Karpas-422 (cell line): ENCODE results near the gene EPHA1. TPM values are rescaled to one million over a fixed set of nuclear protein-coding genes. Genes with fewer than 3 reads are reported as not detected.
"Not testable (repeated sequence)": the region's sequence is repeated elsewhere in the genome, so short reads cannot be mapped to it uniquely, and the experiment has no call there.

Experiments used
- DNase-seq: peaks from one replicate; pipeline ENCODE4 v3.0.0-alpha.2; 2015
- H2AFZ ChIP-seq: fragments of 200-600 bp; sonication (generic); 2 replicates; pipeline ENCODE4 v1.6.1; 2014; ENCODE audit warnings: antibody characterized with exemption, low read length, mixed read lengths
- H3K27ac ChIP-seq: fragments of 200-600 bp; sonication (generic); 2 replicates; pipeline ENCODE4 v1.5.1; 2014; ENCODE audit warnings: mild to moderate bottlenecking, low read length, moderate library complexity
- H3K27me3 ChIP-seq: fragments of 200-600 bp; sonication (generic); 2 replicates; pipeline ENCODE4 v1.6.1; 2014; ENCODE audit warnings: low read length, mixed read lengths
- H3K36me3 ChIP-seq: fragments of 200-600 bp; sonication (generic); 2 replicates; pipeline ENCODE4 v1.6.1; 2014; ENCODE audit warnings: low read length, mixed read lengths; ENCODE audit not compliant: insufficient read depth
- H3K4me1 ChIP-seq: fragments of 200-600 bp; sonication (generic); 2 replicates; pipeline ENCODE4 v1.6.1; 2014; ENCODE audit warnings: mild to moderate bottlenecking, low read length, mixed read lengths
- H3K4me2 ChIP-seq: fragments of 200-600 bp; sonication (generic); 2 replicates; pipeline ENCODE4 v1.6.1; 2014; ENCODE audit warnings: low read length, low read depth, mild to moderate bottlenecking; ENCODE audit not compliant: poor library complexity, severe bottlenecking
- H3K4me3 ChIP-seq: fragments of 200-600 bp; sonication (generic); 2 replicates; pipeline ENCODE4 v1.5.1; 2014; ENCODE audit warnings: mild to moderate bottlenecking, antibody characterized with exemption, low read length, mixed read lengths
- H3K79me2 ChIP-seq: fragments of 200-600 bp; sonication (generic); 2 replicates; pipeline ENCODE4 v1.6.1; 2014; ENCODE audit warnings: mild to moderate bottlenecking, low read length, mixed read lengths
- H3K9ac ChIP-seq: fragments of 200-600 bp; sonication (generic); 2 replicates; pipeline ENCODE4 v1.6.0; 2014; ENCODE audit warnings: low read length
- H3K9me2 ChIP-seq: fragments of 200-600 bp; sonication (generic), shearing (Covaris generic); replicated peaks from 2 replicates; pipeline ENCODE4 v1.6.0; 2014; ENCODE audit warnings: mild to moderate bottlenecking, low read length, moderate library complexity; ENCODE audit not compliant: insufficient read depth
- H3K9me3 ChIP-seq: fragments of 300-700, 200-600 bp; sonication (generic); 2 replicates; pipeline ENCODE4 v1.6.1; 2014; ENCODE audit warnings: low read length, mixed read lengths
- H4K20me1 ChIP-seq: fragments of 200-600 bp; sonication (generic); 2 replicates; pipeline ENCODE4 v1.6.1; 2014; ENCODE audit warnings: mild to moderate bottlenecking, antibody characterized with exemption, low read length, low read depth; ENCODE audit not compliant: insufficient read depth
- total RNA-seq: library from RNA; depleted of rRNA; stranded (reverse); fragments of >200 nt; shearing (Covaris generic); gene quantifications from 2 replicates; pipeline ENCODE4 v1.2.3, GENCODE V29; 2014; ENCODE audit warnings: low replicate concordance

Gene EPHA1
- total RNA-seq, 1 experiment from 2014 or later = not detected

DNA sequence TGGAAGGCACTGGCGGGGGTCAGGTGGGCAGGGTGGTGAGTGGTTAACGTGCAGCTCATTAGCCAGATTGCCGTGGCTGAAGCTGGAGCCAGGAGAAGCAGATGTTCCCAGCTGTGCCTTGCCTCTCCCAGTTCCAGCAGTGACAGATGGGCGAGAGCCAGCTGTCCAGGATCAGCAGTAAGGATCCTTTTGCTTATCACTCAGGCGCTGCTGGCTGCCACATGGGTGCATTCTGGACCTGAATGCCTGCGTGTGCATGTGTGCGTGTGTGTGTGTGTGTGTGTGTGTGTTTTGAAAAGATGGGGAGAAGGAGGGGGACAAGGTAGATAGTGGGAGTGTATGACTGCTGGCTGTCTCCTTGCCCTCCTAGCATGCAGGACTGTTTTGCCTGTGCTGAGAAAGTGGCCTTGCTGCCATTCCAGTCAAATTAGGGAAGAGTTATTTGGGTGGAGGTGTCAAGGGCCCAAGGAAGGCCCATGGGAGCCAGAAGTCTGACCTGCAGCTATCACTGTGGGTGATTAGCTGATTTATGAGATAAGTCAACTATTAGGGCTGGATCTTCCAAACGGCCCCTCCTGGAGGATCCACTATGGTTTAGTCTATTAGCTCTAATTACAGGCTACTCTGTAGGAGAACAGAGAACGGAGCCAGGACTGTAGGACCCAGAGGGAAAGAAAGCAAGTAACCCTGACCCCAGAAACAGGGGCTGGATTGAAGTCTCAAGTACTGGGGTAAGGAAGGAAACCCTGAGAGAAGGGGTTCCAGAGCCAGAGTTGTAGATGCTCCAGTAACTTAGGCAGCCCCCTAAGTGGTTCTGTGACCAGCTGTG lies 3.3 kb downstream of the EPHA1 start:
- DNase-seq = no peak
- no peak overlapping the region for H2AFZ ChIP-seq
- no peaks in the 10 kb centered on the region for H3K79me2 ChIP-seq
- H3K9ac ChIP-seq = no peak overlapping the region
- H3K4me2 ChIP-seq = no peak overlapping the region
- H3K9me2 ChIP-seq = no peaks in the 10 kb centered on the region
- H3K36me3 ChIP-seq = no peaks in the 10 kb centered on the region
- H4K20me1 ChIP-seq = no peaks in the 10 kb centered on the region
- H3K27ac ChIP-seq = no peak overlapping the region
- no peaks in the 10 kb centered on the region for H3K9me3 ChIP-seq
- H3K27me3 ChIP-seq = no peaks in the 10 kb centered on the region
- H3K4me3 ChIP-seq = no peak overlapping the region
- peaks cover 3% of the 10 kb centered on the region for H3K4me1 ChIP-seq

DNA sequence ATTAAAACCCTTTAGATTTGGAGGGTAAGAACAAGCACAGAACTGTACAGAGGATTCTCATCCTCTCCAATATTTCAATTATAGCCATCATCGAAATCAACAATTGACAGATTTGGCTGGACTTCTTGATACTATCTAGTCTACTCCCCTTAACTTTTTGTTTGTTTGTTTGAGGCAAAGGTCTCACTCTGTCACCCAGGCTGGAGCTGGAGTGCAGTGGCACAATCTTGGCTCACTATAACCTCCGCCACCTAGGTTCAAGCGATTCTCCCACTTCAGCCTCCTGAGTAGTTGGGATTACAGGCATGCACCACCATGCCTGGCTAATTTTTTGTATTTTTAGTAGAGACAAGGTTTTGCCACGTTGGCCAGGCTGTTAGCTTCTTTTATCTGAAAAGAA lies 6.4 kb downstream of the EPHA1 start:
- not testable (repeated sequence) for H2AFZ ChIP-seq, H4K20me1 ChIP-seq, H3K9ac ChIP-seq, H3K27me3 ChIP-seq, H3K36me3 ChIP-seq, DNase-seq, H3K4me3 ChIP-seq, H3K79me2 ChIP-seq, H3K4me2 ChIP-seq, H3K4me1 ChIP-seq, H3K9me2 ChIP-seq, H3K27ac ChIP-seq, H3K9me3 ChIP-seq

DNA sequence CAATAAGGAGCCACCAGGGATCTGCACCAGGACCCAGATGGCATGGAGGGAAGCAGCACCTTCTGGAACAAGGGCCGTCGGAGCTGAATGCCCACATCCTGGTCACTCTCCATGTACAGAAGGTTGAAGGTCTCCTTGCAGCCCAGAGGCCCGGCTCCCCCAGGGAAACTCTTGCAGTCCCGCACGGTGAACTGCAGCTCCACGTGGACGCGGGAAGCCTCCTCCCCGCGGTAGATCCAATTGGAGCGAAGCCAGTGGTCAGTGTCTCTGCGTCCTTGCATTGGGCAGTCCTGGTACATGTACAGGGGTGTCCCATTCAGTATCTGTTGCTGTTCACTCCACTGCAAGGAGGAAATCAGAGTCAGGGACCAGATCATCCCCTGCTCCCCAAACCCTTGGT lies 7.4 kb downstream of the EPHA1 start:
- Histone ChIP-seq H3K9me3 (no peaks in the 10 kb centered on the region), H3K9me2 (no peaks in the 10 kb centered on the region), H3K36me3 (no peaks in the 10 kb centered on the region), H3K79me2 (no peaks in the 10 kb centered on the region), H3K4me1 (no peaks in the 10 kb centered on the region), H3K4me2 (no peak overlapping the region), H3K4me3 (no peak overlapping the region), H2AFZ (no peak overlapping the region), H3K9ac (no peak overlapping the region), H4K20me1 (no peaks in the 10 kb centered on the region), H3K27ac (no peak overlapping the region), H3K27me3 (no peaks in the 10 kb centered on the region)
- DNase-seq = no peak

DNA sequence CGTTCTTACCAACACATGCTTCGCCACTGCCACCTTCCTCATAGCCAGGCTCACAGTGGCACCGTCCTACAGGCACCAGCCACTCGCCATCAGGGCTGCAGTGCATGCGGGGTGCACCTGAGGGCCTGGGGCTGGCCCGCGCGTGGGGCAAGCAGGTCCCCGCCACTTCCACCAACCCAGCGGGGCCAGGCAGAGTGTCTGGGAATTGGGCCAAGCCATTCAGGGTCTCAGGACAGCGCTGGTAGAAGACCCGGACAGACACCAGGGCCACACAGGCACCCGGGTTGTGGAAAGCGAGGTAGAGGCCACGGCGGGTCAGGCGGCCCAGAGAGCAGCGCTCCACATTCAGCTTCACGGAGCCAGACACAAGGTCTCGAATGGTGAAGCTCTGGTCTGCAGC lies 9.0 kb downstream of the EPHA1 start:
- Histone ChIP-seq H3K36me3 (no peaks in the 10 kb centered on the region), H3K9me3 (no peaks in the 10 kb centered on the region), H3K4me2 (no peak overlapping the region), H3K79me2 (no peaks in the 10 kb centered on the region), H3K9ac (no peak overlapping the region), H3K4me1 (no peaks in the 10 kb centered on the region), H3K4me3 (no peak overlapping the region), H2AFZ (no peak overlapping the region), H4K20me1 (no peaks in the 10 kb centered on the region), H3K27me3 (no peaks in the 10 kb centered on the region), H3K27ac (no peak overlapping the region), H3K9me2 (no peaks in the 10 kb centered on the region)
- no peak for DNase-seq

DNA sequence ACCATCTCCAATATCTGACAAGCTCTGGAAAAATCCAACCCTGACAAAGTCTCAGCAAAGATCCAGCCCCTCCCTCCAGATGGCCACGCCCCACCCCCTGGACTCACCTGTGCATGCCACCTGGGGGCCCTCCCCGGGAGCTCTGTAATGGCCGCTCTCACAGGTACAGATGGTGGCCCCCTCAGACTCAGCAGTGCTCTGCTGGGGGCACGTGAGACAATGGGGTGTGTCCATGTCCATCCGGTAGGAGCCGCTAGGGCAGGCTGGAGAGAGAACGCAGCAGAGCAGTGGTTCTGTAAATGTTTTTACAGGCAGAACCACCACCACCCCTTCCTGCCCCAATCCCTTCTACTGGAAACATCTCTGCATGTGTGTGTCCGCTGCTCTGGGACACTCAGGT lies 9.5 kb downstream of the EPHA1 start:
- Histone ChIP-seq H3K36me3 (no peaks in the 10 kb centered on the region), H3K9me2 (no peaks in the 10 kb centered on the region), H3K4me2 (no peak overlapping the region), H2AFZ (no peak overlapping the region), H3K4me3 (no peak overlapping the region), H3K9me3 (no peaks in the 10 kb centered on the region), H3K27ac (no peak overlapping the region), H3K27me3 (no peaks in the 10 kb centered on the region), H3K4me1 (no peaks in the 10 kb centered on the region), H3K9ac (no peak overlapping the region), H3K79me2 (no peaks in the 10 kb centered on the region), H4K20me1 (no peaks in the 10 kb centered on the region)
- no peak for DNase-seq

DNA sequence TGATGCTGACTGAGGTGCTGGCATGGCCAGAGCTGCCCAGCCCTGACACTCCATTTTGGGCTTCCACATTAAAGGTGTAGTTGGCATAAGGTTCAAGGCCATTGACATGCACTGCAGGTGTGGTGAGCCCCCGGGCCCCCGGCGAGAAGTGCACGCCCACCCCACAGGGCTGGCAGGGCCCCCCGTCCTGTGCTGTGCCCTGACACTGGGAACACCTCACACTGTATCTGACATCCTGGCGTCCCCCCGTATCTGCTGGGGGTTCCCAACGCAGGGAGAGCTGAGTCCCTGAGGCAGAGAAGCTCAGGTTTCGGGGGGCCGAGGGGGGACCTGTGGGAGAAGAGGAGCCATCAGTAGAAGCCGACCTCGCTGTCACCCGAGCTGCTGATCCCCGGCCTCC lies 10.0 kb downstream of the EPHA1 start:
- Histone ChIP-seq H3K9me3 (no peaks in the 10 kb centered on the region), H3K9ac (no peak overlapping the region), H2AFZ (no peak overlapping the region), H3K79me2 (no peaks in the 10 kb centered on the region), H3K9me2 (no peaks in the 10 kb centered on the region), H3K4me2 (no peak overlapping the region), H3K27ac (no peak overlapping the region), H3K4me3 (no peak overlapping the region), H3K4me1 (no peaks in the 10 kb centered on the region), H3K36me3 (no peaks in the 10 kb centered on the region), H4K20me1 (no peaks in the 10 kb centered on the region), H3K27me3 (no peaks in the 10 kb centered on the region)
- no peak for DNase-seq

DNA sequence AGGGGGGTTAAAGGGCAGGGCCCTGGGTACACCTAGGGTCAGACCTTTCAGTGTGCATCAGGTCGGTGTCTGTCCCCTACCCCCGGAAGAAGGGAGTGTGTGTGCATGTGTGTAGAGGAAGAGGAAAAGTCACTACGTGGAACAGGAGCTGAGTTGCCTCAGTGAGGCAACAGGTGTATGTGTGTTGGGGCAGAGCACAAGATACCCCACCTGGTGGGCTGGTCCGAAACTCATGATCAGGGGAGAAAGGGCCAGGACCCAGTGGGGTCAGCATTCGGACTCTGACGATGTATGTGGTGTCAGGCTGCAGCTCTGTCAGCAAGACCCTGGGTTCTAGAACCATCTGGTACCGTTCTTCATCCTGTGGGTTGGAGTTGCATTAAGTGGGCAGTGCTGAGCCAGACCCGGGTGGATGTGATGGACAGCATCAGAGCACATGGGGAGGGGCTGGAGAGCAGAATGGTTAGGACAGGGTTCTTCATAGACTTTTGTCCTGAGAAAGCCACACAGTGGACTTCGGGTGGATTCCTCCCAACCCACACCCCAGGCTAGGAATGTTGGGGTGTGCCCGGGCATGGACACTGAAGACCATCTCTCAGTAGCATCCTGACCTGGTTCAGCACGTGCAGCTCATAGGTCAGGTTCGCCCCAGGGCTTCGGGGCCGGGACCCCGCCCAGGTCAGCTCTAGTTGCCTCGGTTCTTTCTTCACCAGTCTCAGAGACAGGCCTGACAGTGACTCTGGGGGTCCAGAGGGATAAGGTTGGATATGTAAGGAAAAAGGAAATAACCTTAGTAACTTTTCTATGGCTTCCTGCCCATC lies 10.7 kb downstream of the EPHA1 start:
- Histone ChIP-seq H3K27me3 (no peaks in the 10 kb centered on the region), H3K9me2 (no peaks in the 10 kb centered on the region), H4K20me1 (no peaks in the 10 kb centered on the region), H2AFZ (no peak overlapping the region), H3K4me1 (no peaks in the 10 kb centered on the region), H3K4me2 (no peak overlapping the region), H3K9ac (no peak overlapping the region), H3K4me3 (no peak overlapping the region), H3K27ac (no peak overlapping the region), H3K79me2 (no peaks in the 10 kb centered on the region), H3K36me3 (no peaks in the 10 kb centered on the region), H3K9me3 (no peaks in the 10 kb centered on the region)
- DNase-seq = no peak

DNA sequence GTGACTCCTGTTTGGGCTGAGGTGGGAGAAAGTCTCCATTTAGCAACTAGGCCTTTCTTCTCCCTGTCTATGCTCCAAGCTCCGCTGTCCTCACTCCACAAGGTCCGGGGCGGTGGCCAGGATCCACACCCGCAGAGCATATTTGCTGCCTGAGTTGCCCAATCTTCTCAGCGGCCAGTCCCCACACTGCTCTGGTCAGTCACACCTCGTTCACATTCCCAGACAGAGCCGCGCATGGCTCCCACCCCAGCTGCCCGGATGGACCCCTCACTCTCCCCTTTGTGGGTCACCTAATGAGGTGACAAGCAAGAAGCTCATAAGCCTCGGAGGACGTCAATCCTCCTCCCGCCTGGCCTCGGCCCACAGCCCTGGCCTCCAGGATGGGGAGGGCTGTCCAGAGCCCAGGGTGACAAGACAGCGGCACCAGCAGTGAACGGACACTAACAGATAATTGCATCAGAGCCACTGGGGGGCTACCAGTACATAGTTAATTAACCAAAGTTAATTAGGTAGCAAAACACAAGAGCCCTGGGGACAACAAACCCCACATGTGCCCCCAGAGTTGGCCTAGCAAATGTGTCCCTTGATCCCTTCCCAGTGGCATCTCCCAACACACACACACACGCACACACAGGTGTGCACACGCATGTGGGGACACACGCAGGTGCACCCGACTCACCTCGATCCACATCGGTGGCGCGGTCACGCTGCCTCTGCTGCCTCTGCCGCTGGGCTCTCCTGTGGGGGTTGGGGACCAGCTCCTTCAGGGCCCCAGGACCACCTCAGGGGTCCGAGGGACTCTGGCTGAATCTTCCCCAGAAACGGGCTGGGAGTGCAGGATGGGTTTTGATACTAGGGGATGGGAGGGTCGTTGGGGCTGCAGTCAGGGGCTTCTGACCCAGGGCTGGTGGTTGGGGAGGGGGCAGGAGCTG lies 11.8 kb downstream of the EPHA1 start:
- no peaks in the 10 kb centered on the region for H4K20me1 ChIP-seq
- DNase-seq = no peak
- no peak overlapping the region for H2AFZ ChIP-seq
- no peaks in the 10 kb centered on the region for H3K9me2 ChIP-seq
- no peak overlapping the region for H3K9ac ChIP-seq
- H3K27me3 ChIP-seq = no peaks in the 10 kb centered on the region
- H3K4me2 ChIP-seq = no peak overlapping the region
- H3K4me1 ChIP-seq = no peaks in the 10 kb centered on the region
- H3K27ac ChIP-seq = no peak overlapping the region
- no peaks in the 10 kb centered on the region for H3K79me2 ChIP-seq
- H3K36me3 ChIP-seq = no peaks in the 10 kb centered on the region
- H3K9me3 ChIP-seq = no peaks in the 10 kb centered on the region
- no peak overlapping the region for H3K4me3 ChIP-seq
